Fibroblast of peridontal ligament (primary cell): Measurements from ENCODE around the gene PATZ1.
"Not testable (repeated sequence)": the region's sequence is repeated elsewhere in the genome, so short reads cannot be mapped to it uniquely, and the experiment has no call there.

ENCODE experiments used
- DNase-seq: peaks from one replicate; pipeline ENCODE4 v3.0.0-alpha.2; 2010; ENCODE audit errors: extremely low read depth

The PATZ1 gene, protein sequence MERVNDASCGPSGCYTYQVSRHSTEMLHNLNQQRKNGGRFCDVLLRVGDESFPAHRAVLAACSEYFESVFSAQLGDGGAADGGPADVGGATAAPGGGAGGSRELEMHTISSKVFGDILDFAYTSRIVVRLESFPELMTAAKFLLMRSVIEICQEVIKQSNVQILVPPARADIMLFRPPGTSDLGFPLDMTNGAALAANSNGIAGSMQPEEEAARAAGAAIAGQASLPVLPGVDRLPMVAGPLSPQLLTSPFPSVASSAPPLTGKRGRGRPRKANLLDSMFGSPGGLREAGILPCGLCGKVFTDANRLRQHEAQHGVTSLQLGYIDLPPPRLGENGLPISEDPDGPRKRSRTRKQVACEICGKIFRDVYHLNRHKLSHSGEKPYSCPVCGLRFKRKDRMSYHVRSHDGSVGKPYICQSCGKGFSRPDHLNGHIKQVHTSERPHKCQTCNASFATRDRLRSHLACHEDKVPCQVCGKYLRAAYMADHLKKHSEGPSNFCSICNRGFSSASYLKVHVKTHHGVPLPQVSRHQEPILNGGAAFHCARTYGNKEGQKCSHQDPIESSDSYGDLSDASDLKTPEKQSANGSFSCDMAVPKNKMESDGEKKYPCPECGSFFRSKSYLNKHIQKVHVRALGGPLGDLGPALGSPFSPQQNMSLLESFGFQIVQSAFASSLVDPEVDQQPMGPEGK

DNA sequence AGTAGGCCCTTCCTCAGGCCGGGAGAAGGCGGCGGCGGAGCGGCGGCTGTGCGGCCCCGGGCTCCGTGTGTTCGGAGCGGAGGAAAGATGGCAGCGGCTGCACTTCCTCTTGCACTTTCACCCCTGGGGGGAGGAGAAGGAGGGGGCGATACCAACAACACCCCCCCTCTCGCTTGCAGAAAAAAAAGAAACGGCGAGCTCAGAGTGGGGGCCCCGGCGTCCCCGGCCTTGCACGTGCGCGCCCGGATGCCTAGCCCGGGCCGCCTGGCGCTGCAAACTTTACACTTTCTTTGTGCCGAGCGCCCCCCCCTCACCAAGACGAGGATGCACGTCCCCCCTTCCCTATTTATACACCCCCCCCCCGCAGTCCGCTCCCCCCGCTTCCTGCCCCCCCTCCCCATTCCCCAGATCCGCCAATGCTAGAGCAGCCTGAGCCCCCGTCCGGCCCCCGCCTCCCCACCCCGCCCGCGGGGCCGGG lies at the start of gene PATZ1:
TSS of gene PATZ1 (minus strand) at position 92 of the 478 bp plus-strand sequence. CDS start 744 bp downstream, outside the sequence.
- DNase-seq = peak; percentile 69

GRCh38 chr22:31394326-31394725 lies 48.2 kb upstream of the PATZ1 start:
- peak; percentile 20 for DNase-seq

DNA sequence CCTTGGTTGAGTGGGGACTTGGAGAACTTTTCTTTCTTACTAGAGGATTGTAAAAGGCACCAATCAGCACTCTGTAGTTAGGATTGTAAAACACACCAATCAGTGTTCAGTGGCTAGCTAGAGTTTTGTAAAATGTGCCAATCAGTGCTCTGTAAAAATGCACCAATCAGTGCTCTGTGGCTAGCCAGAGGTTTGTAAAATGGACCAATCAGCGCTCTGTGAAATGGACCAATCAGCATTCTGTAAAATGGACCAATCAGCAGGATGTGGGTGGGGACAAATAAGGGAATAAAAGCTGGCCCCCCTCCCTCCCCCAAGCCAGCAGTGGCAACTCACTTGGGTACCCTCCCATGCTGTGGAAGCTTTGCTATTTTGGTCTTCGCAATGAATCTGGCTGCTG lies 47.7 kb upstream of the PATZ1 start:
- no peak for DNase-seq

DNA sequence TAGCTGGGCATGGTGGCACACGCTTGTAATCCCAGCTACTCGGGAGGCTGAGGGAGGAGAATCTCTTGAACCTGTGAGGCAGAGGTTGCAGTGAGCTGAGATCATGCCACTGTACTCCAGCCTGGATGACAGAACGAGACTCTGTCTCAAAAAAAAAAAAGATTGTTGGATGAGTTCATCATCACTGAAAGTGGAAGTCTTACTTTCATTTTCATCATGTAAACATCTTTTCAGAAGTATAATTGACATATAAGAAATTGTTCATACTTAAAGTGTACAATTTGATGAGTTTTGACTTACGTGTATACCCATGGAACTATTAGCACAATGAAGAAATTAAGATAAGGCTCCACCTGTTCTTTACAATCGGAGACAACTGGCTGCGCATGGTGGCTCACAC lies 32.5 kb upstream of the PATZ1 start:
- peak; percentile 29 for DNase-seq

DNA sequence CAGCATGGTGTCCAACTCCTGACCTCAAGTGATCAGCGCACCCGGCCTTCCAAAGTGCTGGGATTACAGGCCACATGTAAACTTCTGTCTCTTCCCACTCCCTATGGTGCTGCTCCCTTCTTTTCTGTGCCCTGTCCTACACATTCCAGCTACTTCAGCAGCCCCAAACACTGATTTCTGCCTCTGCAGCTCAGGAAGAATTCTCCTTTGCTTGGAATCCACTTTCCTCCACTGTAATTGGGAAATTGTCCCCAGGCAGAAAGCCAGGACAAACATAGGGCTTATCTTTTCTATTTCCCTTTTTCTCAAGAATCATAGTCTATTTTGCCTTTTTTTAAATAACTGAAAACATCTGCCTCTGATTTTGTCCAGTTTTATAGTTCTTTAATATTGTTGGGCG lies 32.0 kb upstream of the PATZ1 start:
- peak; percentile 64 for DNase-seq

- DNase-seq = no peak
Measured at GRCh38 chr22:31377612-31378011, 31.5 kb upstream of the PATZ1 start.

DNA sequence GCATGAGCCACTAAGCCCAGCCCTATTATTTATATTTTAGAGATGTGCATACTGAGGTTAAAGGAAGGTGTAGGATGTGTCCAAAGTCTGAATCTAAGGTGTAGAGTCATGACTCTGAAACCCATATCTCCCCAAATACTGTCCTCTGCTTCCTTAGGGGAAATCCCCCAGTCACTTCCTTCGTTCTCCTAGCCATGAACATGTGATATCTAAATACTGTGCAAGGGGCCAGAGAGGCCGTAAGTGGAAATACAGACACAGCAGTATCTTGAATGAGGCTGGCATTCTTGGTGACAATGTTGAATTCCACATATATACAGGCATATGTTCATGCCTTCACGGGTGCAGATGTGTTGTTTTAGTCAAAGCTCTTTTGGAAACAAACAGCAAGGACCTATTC lies 21.3 kb upstream of the PATZ1 start:
- no peak for DNase-seq

- DNase-seq = no peak
Measured at GRCh38 chr22:31363885-31364465, 17.8 kb upstream of the PATZ1 start.

DNA sequence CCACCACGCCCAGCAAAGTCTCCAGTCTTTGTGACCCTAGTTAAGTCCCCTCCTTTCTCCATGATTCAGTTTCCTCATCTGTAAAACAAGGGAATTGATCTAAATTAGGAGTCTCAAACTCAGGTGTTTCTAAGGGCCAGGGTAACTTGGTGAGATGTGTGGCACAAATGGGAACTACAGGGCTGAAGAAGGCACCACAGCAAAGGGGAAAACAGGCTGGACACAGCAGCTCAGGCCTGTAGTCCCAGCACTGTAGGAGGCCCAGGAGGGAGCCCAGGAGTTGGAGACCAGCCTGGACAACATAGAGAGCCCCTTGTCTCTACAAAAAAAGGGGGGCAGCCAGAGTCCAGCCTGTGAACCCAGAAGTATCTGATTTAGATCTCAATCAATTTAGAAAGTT lies 15.6 kb upstream of the PATZ1 start:
- no peak for DNase-seq

DNA sequence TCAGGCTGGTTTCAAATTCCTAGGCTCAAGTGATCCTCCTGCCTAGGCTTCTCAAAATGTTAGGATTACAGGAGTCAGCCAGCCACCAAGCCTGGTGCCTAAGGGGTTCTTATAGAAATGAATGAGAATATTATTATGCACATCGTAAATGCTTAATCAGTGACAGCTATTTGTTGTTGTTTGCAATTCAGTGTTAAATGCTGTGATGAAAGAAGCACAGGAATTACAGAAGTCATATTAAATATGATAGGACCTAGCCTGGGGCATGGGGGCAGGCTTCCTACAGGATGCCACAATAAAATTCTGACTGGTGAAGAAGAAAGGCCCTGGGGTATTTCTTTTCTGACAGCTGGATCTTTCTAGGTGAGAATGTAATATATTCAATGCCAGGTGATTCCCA lies 13.9 kb upstream of the PATZ1 start:
- DNase-seq = no peak

GRCh38 chr22:31354515-31354914 lies 8.4 kb upstream of the PATZ1 start:
- no peak for DNase-seq

DNA sequence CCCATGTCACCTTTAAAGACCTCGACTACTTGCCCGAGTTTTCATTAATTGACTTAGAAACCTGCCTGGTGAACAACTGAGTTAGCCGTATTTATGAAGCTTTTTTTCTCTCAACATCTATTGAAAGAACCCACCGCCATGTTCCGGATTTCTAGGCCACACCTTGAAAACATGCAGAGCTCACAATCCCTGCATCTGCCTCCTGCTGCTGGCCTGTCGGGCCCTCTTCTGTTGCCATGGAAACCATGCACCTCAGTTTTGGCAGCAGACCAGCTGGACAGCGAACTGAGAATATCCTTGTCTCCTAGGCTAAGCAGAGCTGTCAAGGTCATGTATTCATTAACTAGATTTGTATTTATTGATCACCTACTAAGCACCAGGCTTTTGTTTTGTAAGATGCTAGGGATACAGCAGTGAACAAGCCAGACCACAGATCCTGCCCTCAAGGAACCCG lies 4.3 kb upstream of the PATZ1 start:
- DNase-seq = no peak

DNA sequence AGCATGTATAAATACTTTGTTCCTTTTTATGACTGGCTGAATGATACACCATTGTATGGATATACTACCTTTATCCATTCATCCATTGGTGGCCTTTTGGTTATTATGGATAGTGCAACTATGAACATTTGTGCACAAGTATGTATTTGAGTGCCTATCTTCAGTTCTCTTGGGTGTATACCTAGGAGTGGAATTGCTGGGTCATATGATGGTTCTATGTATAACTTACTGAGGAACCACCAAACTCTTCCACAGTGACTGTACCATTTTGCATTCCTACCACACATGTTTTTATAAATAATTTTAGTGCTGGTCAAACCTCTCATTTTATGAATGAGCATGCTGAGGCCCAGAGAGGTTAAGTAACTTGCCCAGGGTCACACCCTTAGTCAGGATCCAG lies 3.8 kb upstream of the PATZ1 start:
- no peak for DNase-seq

DNA sequence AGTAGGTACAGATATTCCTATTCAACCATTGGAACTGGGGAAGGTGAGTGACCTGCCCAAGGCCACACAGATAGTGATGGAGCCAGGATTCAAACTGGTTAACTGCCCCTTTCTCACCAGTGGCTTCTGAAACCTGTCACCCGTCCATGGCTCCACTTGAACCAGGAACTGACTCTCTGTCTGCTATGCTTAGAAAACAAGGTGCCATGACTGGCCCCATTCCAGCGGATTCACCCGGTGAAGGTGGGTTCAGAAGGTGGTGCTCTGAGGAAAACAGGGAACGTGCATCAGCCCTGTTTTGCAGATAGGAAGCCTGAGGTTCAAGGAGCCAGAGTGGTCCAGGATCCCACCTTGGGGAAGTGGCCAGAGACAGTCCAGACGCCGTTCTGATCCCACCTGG lies 2.6 kb upstream of the PATZ1 start:
- no peak for DNase-seq

GRCh38 chr22:31348009-31348337 lies 1.8 kb upstream of the PATZ1 start:
- DNase-seq = not testable (repeated sequence)

GRCh38 chr22:31347251-31348008 lies 1.3 kb upstream of the PATZ1 start:
- DNase-seq = peak; percentile 64

DNA sequence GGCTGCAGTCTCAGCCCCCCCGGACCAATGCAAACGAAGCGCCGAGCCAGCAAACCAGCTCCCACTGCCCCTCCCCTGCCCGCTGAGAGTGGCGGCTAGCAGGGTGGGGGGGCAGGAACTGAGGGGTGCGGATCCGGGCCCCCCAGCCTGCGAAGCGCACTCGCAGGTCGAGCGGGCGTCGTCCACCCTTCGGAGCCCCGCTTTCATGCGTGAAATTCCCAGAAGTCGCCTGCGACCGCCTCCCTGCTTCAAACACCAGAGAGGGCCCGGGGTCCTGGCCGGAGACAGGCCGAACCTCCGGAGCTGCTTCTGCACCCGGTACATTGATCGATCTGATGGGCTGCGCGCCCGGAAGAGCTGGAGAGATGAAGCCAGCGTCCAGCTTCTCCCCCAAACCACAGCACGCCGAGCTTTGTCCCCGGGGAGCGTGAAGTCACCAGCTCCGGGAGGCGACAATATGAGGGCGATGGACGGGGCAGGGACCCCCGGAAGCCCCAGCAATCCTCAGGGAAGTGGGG lies 646 bp upstream of the PATZ1 start:
- DNase-seq = peak; percentile 28

DNA sequence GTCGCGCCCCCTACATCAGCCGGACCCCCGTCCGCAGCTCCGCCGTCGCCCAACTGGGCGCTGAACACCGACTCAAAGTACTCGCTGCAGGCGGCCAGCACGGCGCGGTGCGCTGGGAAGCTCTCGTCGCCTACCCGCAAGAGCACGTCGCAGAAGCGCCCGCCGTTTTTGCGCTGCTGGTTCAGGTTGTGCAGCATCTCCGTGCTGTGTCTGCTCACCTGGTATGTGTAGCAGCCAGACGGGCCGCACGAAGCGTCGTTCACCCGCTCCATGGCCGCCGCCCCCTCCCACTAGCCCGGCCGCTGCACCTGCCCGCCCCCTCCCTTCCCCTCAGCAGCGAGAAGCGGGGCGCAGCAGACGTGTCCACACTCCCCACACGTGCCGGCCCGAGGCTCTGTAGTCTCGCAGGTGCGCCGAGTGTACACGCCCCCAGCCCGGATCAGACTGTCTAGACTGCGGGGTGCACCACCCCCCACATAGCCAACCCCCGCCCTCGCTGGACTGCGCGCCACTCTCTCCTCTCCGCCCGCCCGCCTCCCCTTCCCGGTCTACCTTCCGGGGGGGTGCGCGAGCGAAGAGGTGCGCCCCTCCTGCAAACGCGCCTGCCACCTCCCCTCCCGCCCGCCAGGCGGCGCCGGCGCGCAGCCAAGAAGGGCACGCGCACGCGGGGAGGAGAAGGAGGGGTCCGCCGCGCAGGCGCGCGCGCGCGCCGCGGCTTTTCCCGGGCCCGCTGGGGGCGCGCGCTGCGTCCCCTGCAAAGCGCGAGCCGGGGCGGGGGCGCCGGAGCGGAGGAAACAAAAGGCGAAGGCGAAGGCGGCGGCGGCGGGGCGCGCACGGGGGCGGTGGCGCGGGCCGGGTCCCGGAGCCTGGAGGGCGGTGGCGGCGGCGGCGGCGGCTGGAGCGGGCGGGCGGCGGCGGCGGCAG lies 553 bp downstream of the PATZ1 start:
- peak; percentile 70 for DNase-seq

DNA sequence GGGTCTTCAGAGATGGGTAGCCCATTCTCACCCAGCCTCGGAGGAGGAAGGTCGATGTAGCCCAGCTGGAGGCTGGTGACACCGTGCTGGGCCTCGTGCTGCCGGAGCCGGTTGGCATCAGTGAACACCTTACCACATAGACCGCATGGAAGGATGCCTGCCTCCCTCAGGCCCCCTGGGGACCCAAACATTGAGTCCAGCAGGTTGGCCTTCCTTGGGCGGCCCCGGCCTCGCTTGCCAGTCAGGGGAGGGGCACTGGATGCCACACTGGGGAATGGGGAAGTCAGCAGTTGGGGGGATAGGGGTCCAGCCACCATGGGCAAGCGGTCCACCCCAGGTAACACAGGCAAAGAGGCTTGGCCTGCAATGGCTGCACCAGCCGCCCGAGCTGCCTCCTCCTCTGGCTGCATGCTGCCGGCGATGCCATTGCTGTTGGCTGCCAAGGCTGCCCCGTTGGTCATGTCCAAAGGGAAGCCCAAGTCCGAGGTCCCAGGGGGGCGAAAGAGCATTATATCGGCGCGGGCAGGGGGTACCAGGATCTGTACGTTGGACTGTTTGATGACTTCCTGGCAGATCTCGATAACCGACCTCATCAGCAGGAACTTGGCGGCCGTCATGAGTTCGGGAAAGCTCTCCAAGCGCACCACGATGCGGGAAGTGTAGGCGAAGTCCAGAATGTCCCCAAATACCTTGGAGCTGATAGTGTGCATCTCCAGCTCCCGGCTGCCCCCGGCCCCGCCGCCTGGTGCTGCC lies 1.4 kb downstream of the PATZ1 start:
- DNase-seq = peak; percentile 51

DNA sequence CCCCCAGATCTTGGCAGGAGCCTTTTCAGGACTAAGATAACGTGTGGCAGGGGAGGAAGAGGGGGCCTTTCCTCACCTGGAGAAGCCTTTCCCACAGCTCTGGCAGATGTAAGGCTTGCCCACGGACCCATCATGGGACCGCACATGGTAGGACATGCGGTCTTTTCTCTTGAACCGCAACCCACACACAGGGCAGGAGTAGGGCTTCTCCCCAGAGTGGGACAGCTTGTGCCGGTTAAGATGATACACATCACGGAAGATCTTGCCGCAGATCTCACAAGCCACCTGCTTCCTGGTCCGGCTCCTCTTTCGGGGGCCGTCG lies 1.9 kb downstream of the PATZ1 start:
- DNase-seq = no peak
